NCI-H1436 treated with DMSO at 0.1 percent for 48 hours (cell line): ENCODE results near the gene TNS1.

ENCODE experiments used
- DNase-seq: peaks from one replicate; lab custom pipeline; 2025; lab: John Stamatoyannopoulos, UW

The TNS1 gene

DNA sequence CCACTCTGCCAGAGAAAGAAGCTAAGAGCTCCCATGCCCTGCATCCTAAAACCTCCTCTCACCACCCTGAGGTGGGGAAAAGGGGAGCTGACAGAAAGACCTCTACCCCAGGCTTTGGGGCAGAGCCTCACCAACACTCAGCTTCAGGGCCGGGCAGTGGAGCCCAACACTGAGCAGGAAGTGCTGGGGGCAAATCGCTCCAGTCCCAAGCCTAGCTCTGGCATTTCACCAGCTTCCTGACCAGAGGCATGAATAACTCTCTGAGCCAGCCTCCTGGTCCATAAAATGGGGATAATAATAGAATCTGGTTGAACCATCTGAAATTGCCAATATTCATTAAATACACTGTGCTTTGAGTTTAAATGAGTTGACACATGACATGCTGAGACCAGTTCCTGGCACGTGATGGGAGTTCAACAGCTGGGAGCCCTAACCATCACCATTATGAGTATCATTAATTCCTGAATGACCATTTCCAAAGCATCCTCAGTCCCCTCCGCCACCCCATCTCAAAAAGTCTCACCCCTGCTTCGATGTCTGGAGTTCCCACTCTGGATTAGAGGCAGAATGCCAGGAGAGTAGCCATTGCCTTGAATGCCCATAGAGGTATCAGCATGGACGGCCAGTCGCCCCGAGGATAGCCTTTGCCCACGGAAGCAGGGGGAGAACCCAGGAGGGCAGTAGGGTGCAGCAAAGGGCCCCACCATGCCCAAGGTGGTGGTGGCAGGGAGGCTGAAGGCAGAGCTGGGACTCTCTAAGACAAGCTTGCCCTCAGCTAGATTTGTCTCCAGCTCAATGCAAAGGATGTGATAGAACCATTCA lies 153.4 kb downstream of the TNS1 start:
- DNase-seq, result no peak

DNA sequence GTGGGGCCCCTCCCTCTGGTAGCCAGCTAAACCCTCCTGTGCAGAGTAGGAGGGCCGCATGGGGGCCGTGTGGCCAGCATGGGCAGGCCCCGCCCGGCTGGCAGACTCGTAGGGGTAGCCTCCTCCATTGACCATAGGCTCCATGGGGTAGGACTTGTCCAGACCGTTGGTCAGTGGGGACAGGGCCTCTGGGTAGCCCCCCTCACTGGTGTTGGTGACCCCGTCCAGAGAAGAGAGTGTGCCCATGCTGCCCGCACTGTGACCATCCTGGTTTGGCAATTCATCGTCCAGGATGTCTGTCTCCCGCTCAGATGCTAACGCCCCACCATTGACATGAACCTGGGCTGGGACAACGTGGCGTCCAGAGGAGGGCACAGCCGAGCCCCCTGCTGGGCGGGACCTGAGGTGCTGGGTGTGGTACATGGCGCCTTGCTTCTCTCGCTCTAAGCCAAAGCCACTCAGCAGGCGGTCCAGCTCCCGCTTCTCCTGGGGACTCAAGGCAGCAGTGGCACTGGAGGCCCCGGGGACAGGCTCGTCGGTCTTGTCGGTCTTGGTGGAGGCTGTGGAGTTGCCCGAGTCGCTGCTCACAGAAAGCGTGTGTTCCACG lies 154.3 kb downstream of the TNS1 start:
- no peak for DNase-seq

DNA sequence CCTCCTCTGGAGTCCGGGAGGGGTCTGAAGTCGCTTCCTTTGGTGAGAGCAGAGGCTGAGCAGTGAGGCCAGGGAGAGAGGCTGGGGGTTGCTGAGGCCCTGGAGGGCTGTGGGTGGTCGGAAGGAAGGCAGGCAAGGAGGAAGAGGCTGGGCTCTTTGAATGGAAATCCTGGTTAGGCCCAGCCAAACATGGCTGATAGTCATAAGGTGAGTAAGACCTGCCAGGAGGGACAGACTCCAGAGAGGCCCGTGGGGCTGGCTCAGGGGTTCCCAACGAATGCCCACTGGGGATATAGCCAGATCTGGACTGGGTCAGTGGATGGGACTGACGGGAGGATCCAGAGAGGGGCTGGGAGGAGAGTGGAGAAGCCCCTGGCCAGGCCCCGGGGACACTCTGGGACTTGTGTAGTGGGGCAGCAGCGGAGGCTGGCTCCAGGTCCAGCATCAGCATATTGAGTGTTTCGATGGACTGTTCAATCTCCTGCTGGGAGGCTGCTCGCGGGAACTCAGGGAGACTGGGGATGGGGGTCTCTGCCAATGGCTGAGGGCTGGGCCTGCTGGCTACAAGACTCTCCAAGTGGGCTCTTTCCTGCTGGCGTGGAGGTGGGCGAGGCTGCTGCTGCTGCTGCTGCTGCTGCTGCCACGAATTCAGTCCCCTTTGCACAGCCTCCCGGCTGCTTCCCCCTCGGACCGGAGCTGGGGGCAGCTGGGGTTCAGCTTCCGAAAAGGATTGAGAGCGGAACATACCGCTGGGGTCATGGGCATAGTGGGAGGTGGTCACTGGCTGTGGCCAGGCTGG lies 155.0 kb downstream of the TNS1 start:
- no peak for DNase-seq

DNA sequence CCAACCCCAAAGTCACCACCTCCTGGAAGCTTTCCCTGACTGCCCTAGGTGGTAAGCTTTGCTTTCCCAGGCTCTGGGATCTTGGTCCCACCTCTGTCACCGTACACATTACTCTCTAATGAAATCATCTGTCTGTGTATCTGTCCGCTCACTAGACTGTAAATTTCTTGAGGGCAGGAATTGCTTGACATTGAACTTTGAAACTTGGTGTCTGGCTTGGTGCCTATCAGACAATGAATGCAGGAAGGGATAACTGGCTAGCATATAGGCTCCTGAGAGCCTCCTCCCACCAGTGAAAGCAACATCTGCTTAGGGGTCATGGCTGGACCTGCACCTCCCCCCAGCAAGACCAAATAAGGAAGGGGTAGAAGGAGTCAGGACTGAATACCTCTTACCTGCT lies 155.7 kb downstream of the TNS1 start:
- DNase-seq, result no peak

DNA sequence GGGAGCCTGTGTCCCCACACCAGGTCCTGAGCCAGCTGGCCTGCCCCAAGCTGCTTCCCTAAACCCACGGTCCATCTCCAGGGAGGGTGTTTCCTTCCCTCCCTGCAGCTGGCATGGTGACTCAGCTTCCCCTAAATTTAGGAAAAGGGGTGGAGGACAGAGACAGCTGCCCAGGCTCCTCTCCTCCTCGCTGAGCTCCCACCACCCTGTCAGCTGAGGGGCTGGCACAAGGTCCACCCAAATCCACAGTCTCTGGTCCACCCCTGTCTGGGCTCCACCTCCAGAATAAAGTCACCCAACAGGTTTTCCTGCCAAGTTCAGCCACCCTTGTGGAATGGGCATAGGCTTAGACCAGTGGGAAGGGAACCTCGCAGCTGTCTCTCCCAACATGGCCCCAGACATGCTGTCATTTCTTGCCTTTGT lies 156.5 kb downstream of the TNS1 start:
- no peak for DNase-seq

DNA sequence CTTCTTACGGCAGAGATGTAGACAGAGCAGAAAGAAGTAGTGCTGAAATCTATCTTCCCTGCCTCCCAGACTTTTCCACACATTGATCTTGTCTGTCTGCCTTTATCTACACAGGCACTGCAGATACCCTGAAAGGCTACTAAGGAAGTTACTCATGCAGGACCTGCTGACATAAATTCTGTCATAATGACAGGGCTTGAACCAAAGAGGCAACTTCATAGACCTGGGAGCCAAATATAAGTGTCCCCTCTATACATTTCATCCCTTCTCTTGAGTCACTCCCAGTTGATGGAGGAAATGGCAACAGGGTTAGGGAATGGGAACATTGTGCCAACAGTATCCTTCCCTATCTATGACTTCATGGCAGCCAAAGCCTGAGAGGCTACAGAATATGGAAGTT lies 157.5 kb downstream of the TNS1 start:
- DNase-seq, result no peak

DNA sequence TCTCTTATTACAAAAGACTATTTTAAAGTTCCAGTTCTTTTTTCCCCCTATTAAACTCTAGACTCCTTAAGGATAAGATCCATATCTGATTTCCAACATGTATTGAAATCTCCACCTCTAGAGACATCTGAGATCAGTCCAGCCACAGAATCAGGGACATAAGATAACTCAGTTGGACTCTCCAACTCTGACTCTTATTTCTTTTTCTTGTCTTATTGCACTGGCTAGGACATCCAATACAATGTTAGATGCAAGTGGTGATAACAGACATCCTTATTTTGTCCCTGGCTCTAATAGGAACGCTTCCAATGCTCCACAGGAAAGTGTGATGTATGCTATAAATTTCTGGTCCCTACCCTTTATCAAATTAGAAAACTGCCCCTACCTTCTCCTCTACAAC lies 158.1 kb downstream of the TNS1 start:
- DNase-seq, result no peak

DNA sequence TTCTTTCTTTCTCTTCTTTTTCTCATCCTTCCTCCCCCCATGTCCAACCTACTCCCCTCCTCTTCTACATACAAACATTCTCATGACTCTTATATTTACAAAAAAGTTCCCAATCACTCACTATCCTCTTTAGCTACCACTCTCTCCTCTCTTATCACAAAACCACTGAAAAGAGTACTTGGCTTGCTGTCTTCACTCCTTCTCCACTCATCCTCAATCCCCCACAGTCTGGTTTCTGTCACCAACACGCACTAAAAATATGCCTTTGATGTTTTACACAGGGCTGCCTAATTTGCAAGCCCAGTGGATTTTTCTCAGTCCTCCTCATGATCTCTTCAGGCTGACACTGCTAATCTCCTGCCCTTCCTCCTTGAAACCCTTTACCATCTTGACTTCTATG lies 159.5 kb downstream of the TNS1 start:
- DNase-seq, result no peak

DNA sequence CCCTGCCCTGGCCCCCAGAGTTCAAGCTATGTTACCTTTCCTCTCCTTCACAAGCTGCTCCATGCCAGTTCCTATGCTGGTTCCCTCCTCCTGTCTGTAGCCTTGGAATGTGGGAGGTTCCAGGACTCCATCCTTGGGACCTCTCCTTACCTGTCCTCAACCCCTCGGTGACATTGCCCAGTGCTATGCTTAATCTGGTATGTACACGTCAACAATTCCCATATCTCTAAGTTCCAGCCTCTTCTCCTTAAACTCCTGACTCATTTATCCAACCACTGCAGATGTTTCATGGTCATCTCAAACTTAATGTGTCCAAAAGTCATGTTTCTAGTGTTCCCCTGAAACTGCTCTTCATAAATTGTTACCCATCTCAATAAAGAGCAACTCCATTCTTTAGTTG lies 160.8 kb downstream of the TNS1 start:
- no peak for DNase-seq

DNA sequence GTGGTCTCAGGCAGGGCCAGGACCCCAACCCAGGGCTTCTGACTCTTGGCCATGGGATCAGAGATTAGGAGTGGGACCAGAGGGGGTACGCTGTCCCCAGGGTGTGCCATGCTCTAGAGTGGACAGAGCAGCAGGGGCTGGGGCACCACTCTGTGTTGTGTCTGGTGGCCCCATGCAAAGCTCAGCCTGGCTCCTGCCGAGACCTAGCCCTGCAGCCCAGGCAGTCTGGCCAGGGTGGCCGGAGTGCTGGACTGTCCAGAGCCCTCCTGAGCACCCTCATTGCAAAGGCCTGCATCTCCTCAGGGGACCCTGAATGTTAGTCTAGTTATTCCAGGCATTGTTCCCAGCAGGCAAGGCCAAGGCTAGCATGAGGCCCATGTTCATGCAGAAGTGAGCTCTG lies 162.3 kb downstream of the TNS1 start:
- no peak for DNase-seq

DNA sequence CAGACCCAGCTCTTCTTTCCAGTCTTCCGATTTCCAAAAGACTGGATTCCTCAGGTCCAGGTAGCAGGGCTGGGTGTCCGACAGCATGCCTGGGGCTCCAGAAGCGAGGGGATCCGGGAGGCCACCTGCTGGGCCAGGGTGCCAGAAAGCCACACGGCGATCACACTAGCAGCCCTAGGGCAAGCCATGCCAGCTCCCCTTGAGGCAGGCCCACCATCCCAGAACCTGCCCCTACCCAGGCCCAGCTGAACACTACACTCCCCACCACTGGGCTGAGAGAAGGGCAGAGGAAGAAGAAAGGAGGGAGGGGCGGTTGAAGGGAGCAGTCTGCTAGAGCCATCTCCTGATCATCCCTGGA lies 163.1 kb downstream of the TNS1 start:
- DNase-seq, result no peak

DNA sequence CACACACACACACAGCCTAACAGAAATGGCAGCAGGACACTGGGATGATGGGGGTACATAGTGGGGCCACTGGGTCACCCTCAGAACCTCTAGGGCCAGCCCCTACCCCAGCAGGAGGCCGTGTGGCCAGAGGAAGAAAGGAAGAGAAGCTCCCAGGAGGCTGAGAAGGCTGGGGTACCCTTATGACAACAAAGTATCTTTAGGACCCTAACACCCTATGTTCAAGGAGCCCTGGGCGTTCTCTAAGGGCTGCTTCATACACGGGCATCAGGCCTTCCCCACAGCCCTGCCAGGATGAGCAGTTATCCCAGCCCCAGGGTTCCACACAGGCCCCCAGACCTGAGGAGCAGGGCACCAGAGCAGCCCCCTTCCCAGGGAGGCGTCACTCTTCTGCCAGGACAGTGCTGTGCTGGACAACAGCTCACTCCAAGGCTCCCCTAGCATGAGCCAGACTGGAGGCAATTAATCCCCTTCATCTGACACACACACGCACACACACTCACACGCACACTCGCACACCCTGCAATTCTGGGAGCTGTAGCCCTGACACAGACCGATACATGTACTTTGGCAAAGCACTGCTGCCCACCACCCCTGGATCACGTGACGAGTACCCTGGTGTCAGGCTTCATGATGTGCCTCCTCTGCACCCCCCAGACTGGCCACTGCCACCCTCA lies 163.6 kb downstream of the TNS1 start:
- no peak for DNase-seq

DNA sequence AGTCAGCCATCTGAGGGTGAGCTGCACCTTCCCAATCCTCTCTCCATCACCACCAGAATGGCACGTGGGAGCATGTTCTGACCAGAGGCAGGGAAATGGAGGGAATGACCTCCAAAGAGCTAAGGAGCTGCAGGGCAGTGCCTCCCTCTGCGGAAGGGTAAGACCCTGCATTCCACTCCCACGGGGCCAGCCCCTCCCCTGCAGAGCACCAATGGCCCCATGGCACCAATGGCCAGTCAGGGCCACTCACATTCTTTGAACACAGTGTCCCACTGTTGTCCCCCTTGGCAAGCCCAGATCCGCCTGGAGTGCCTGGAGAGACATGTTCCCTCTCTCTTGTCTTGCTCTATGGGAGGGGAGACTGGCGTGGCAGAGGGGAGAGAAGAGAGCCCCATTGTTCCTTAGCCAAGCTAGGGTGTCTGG lies 164.4 kb downstream of the TNS1 start:
- DNase-seq, result no peak

DNA sequence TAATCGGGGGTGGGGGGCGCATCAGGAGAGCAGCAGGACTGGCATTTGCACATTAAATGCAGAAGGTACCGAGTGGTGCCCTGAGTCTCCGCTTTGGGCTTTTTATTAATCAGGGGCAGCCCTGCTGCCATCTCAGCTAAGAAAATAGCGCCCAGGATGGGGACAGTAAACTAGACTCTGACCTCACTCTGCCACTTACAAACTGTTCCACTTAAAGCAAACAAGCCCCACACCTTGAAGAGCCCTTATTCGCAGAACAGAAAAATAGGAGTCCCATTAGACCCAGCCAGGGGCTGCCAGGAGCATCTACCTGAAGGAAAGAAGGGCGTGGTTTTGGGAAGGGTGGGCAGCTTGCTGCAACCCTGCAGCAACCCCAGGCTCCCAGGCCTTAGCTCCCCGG lies 165.3 kb downstream of the TNS1 start:
- DNase-seq, result no peak

DNA sequence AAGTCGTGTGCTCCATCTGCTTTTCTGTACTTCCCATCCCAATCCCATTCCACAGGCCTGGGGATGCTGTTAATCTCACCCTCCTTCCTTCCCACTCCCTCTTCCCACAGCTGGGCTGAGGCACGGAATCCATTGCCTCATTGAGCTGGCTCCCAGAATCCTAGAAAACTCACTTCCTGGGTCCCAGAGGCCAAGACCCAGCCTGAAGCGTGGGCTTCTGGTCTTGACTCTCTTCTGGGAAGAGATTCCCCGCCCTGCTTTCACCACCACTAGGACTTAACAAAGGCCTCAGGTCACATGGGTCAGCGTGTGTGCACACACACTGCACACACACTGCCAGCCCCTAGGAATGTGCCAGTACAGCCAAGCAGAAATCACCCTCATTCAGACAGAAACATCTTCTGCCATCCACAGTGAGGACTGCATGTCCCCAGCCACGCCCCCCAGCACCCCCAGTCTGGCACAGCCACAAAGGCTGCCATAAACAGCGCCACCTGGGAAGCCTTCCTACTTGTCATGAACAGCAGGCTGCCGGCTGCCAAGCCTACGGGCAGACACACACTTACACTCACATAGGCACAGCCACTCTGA lies 165.8 kb downstream of the TNS1 start:
- DNase-seq, result no peak

DNA sequence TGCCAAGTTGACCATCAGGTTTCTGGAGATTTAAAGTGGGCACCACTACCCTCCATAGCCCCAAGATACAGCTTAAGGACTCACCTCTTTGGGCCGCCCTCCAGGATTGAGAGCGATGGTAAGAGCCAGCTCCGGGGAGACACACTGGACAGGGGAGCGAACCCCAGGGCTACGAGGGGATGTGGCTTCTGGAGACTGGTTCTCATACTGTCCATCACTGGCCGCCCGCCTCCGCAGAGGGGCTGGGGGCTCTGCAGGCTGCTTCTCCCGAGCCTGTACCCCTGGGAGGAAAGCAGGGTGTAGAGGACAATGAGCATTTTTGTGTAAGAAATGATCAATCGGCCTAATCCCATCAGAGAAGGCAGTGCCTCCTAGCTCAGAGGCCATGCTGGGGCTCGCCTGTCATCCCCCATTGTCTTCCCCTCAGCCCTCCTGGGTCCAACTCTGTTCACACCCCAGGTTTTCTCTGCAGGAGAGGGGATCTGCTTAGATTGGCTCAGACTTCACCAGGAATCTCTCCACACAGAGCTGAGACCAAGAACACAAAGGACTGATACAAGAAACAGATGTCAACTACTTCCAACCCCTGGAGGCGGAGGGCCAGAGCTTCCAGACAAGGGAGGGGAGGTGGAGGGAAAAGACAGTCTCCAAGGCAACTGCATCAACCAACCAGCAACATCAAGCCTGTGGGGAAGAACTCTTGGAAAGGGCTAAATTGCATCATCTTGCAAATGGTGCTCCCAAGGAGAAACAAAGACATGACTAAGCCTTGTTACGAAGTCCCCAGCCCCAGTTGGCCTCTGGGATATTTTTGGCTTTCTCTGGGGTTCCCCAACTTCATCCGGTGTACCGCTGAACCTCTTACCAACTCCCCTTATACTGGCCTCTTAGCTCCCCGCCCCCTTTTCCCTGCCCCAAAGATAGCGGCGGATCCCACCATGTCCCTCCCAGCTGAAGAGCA lies 166.6 kb downstream of the TNS1 start:
- no peak for DNase-seq

DNA sequence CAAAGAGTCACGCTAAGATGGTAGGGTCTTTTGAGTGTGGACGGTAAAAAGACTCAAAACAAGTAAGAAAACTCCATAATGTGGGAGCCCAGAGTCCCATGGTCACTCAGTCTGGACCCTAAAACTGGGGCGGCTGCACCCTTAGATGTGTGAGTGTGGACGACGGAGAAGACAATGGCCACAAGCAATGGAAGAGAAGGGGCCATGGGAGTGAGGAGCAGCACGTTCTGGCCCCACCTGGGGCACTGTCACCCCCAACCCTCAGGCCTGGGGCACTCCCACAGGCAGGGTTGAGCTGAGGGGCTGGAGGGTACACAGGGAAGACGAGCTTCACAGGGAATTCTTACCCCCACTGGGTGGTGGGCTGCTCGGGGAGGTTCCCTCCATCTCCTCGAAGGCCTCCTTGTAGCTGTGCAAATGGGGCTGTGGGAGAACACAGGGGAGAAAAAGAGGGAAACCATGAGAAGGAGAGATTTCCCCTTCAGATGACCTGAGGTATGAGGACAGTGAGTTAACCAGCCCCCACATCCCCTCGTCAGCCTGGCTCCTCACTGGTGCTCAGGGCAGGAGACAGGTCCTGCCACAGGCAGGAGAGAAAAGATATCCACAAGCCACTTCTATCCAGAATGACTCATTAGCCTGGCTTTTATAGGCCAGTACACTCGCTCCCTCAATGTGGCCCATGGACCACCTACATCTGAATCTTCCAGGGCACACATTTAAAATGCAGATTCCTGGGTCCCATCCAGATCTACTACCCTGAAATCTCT lies 167.9 kb downstream of the TNS1 start:
- DNase-seq, result no peak

DNA sequence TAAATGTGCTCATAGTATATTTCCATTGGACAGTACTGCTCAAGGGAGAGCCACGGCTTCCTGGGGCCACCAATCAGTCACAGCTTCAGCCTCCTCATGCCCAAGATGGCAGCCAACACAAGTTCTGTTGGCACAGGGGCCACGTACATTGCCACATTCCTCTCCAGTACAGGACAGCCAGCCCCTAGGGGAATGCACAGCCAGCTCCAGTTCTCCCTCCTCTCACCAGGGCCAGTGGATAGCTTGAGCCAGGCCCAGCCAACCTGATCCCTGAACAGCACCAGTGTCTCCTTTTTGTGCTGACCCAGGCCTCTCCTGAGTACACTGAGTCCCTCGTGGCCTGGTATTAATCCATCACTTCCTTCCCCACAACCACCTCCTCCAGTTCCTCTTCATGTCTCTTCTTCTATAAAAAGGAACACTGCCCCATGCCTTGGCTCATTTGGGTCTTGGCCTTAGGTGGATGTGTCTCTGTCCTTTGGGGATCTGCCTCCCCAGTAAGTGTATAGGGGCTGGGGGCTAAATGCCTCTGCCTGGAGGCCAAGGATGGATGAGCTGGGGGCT lies 168.7 kb downstream of the TNS1 start:
- DNase-seq, result no peak

DNA sequence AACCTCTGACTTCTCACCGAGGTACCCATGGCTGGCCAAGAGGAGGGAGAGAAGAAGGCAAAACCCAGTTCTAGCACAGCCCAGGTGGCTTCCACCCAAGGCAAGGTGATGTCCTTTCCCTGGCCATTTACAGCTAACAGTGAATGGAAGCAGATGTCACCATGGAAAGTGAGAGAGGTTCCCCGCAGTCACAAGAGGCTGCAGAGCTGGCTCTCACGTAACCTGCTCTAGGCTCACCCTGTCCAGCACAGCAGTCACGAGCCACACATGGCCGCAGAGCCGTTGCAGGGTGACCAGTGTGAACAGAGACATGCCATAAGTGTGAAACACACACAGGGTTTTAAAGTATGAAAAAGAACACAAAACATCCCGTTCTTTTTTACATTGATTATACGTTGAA lies 169.4 kb downstream of the TNS1 start:
- no peak for DNase-seq

DNA sequence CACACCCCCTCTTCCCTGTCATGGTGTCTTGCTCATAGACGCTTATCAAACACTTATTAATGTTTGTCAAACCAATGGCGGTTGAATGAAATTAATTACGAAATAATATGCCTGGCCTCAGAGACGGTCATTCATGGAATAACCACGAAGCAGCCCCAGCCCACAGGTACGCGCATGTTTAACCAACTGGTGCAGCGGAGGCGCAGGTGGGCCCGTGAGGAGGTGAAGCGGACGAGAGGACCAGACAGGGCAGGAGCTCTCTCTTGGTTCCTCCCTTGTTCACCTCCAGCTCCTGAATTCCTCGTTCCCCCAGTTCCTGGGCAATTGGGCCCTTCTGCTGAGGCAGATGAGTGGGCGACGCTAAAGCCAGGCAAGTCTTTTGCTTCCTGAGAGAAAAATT lies 169.8 kb downstream of the TNS1 start:
- DNase-seq, result no peak
